Upper lobe of left lung (tissue), 4 donors: ENCODE data around the gene MMS22L.

Source experiments
- CTCF ChIP-seq, 6 experiments: fragments of 450-650 bp in 4 of 6; fragments of 200-600 bp in 2 of 6; sonication (generic) in 2 of 6; IDR thresholded peaks; one replicate each; pipeline ENCODE4 v1.5.1; 2016 to 2019; ENCODE audit warnings: antibody characterized with exemption in 6 of 6
- EP300 ChIP-seq, 4 donors: sonication (generic); formaldehyde crosslinking; IDR thresholded peaks; one replicate each; pipeline ENCODE4 v1.5.1; 2017; ENCODE audit warnings: antibody characterized with exemption in 4 of 4, control low read depth in 2 of 4
- POLR2AphosphoS5 ChIP-seq, 2 donors: sonication (generic); formaldehyde crosslinking; IDR thresholded peaks; one replicate each; pipeline ENCODE4 v1.5.1; 2017; ENCODE audit warnings: antibody characterized with exemption in 2 of 2

GRCh38 chr6:97282726-97283617 lies at the start of gene MMS22L:
- no peak for TF ChIP-seq CTCF (IDR thresholded peaks at IDR 0.05)
- peak in 1 of 2 donors; percentile 22 for TF ChIP-seq POLR2AphosphoS5 (IDR thresholded peaks at IDR 0.05)
- TF ChIP-seq EP300 (IDR thresholded peaks at IDR 0.05), result no peak
